Transverse colon (tissue), 3 donors: ENCODE data around the gene SIPA1L3.

Source experiments
- CTCF ChIP-seq, 5 experiments: fragments of 200-600 bp in 3 of 5; fragments of 450-650 bp in 2 of 5; sonication (generic) in 3 of 5; IDR thresholded peaks; 1 replicate in 2 of 5; 2 replicates in 3 of 5; pipeline ENCODE4 v1.5.1; 2016 to 2017; ENCODE audit warnings: antibody characterized with exemption in 5 of 5, inconsistent platforms in 3 of 5, mild to moderate bottlenecking in 2 of 5, moderate library complexity in 1 of 5
- POLR2A ChIP-seq: fragments of 450-650 bp; IDR thresholded peaks from one replicate; pipeline ENCODE4 v1.6.1; 2016; ENCODE audit warnings: antibody characterized with exemption, mild to moderate bottlenecking, moderate library complexity

GRCh38 chr19:37896180-37896579 lies 10.8 kb upstream of the SIPA1L3 start:
- no peak for TF ChIP-seq CTCF (IDR thresholded peaks at IDR 0.05)
- TF ChIP-seq POLR2A: no peak
